Right ventricle myocardium superior (tissue), 1 donor: ENCODE measurements around the gene HIC1. TPM values are rescaled to one million over a fixed set of nuclear protein-coding genes. Genes with fewer than 3 reads are reported as not detected.

Experiments used
- ATAC-seq: fragments of 200-7000 bp; cut with Tn5 transposase; one replicate; pipeline ENCODE4 v1.9.1; 2020; ENCODE audit warnings: mild to moderate bottlenecking; ENCODE audit not compliant: poor library complexity
- DNase-seq: peaks from one replicate; pipeline ENCODE4 v3.0.0-alpha.2; 2020
- intact Hi-C: fragments of 100-400 bp; cut with DNase I; formaldehyde crosslinking; loops from one replicate; pipeline ENCODE4 v1.11.2; 2022
- total RNA-seq: library from RNA; stranded (reverse); fragmentation: NEBNext Ultra II Directional; extraction: Animal tissue kit (Norgen Biotek cat#: 25700); gene quantifications from one replicate; pipeline ENCODE4 v1.2.1, GENCODE V29; 2021
- donor health status: DM: no; HTN: yes; CAD: no; lungs with severe emphysema.

The HIC1 gene
- total RNA-seq, 1 donor from 2014 or later = 19.3 TPM

- ATAC-seq (peak; percentile 11), DNase-seq (no peak)
- intact Hi-C loops = loop anchor here (10.0 kb wide), 1 partner anchor 376 kb away; no protein-coding TSS in a partner anchor
Observed at GRCh38 chr17:2040942-2041560, 13.9 kb upstream of the HIC1 start.

GRCh38 chr17:2041561-2042389 lies 13.1 kb upstream of the HIC1 start, which contains the start of gene OVCA2:
Gene OVCA2, plus strand, starts transcription at chr17:2042022. Its CDS starts 26 bp downstream, at chr17:2042048.
- ATAC-seq (peak; percentile 97), DNase-seq (peak; percentile 96)
- intact Hi-C loops = loop anchor here (10.0 kb wide), 1 partner anchor 377 kb away; no protein-coding TSS in a partner anchor

- no peak for DNase-seq
- ATAC-seq = peak; percentile 8
- intact Hi-C loops = loop anchor here (10.0 kb wide), 1 partner anchor 378 kb away; no protein-coding TSS in a partner anchor
Observed at GRCh38 chr17:2042390-2042847, 12.5 kb upstream of the HIC1 start.

GRCh38 chr17:2042933-2043332 lies 12.0 kb upstream of the HIC1 start:
- intact Hi-C loops = loop anchor here (10.0 kb wide), 1 partner anchor 378 kb away; no protein-coding TSS in a partner anchor
- DNase-seq = no peak

GRCh38 chr17:2043785-2044184 lies 11.1 kb upstream of the HIC1 start:
- intact Hi-C loops = loop anchor here (10.0 kb wide), 1 partner anchor 379 kb away; no protein-coding TSS in a partner anchor
- no peak for ATAC-seq

More at GRCh38 chr17:2042933-2043332, 12.0 kb upstream of the HIC1 start:
- ATAC-seq = no peak

GRCh38 chr17:2044263-2044894 lies 10.5 kb upstream of the HIC1 start:
- ATAC-seq = no peak
- DNase-seq = no peak
- intact Hi-C loops = loop anchor here (10.0 kb wide), 1 partner anchor 380 kb away; no protein-coding TSS in a partner anchor

More at GRCh38 chr17:2043785-2044184, 11.1 kb upstream of the HIC1 start:
- no peak for DNase-seq

- ATAC-seq = no peak
- DNase-seq = no peak
- intact Hi-C loops = loop anchor here (10.0 kb wide), 1 partner anchor 383 kb away; no protein-coding TSS in a partner anchor
Observed at GRCh38 chr17:2047590-2047989, 7.3 kb upstream of the HIC1 start.

- DNase-seq (no peak), ATAC-seq (no peak)
- intact Hi-C loops = loop anchor here (10.0 kb wide), 1 partner anchor 384 kb away; no protein-coding TSS in a partner anchor
Observed at GRCh38 chr17:2048805-2049204, 6.1 kb upstream of the HIC1 start.

GRCh38 chr17:2049333-2050299 lies 5.3 kb upstream of the HIC1 start:
- DNase-seq (peak; percentile 94), ATAC-seq (peak; percentile 58)
- intact Hi-C loops = loop anchor here (10.0 kb wide), 1 partner anchor 385 kb away; no protein-coding TSS in a partner anchor

- peak; percentile 43 for ATAC-seq
- intact Hi-C loops = no loop called here
- DNase-seq = peak; percentile 73
Observed at GRCh38 chr17:2050300-2051060, 4.4 kb upstream of the HIC1 start.

GRCh38 chr17:2051061-2051932 lies 3.6 kb upstream of the HIC1 start:
- DNase-seq = no peak
- intact Hi-C loops = no loop called here
- ATAC-seq = no peak

GRCh38 chr17:2051933-2052559 lies 2.9 kb upstream of the HIC1 start:
- no peak for ATAC-seq
- no peak for DNase-seq
- intact Hi-C loops = loop anchor here (2.0 kb wide), 1 partner anchor 193 kb away; no protein-coding TSS in a partner anchor

GRCh38 chr17:2053380-2054261 lies 1.3 kb upstream of the HIC1 start:
- peak; percentile 86 for DNase-seq
- ATAC-seq = peak; percentile 24
- intact Hi-C loops = loop anchor here (2.0 kb wide), 1 partner anchor 191 kb away; no protein-coding TSS in a partner anchor

- ATAC-seq = no peak
- intact Hi-C loops = no loop called here
- DNase-seq = no peak
Observed at GRCh38 chr17:2054262-2054511, 716 bp upstream of the HIC1 start.
